Heart left ventricle (tissue), 16 donors: ENCODE data around the gene TNP2. TPM values are rescaled to one million over a fixed set of nuclear protein-coding genes. Genes with fewer than 3 reads are reported as not detected.

ENCODE experiments used
- ATAC-seq, 4 donors: fragments of 200-7000 bp; cut with Tn5 transposase; one replicate each; pipeline ENCODE4 v1.9.1; 2020 to 2022; ENCODE audit warnings: moderate library complexity in 4 of 4, mild to moderate bottlenecking in 3 of 4, moderate number of reproducible peaks in 1 of 4
- DNase-seq, 5 donors: peaks; one replicate each; pipeline ENCODE4 v3.0.0-alpha.2; 2020
- H3K27ac ChIP-seq, 12 donors: fragments of 200-600 bp; sonication (generic) in 4 of 12; one replicate each; pipeline versions ENCODE4 v1.5.0 to v1.8.0; 2016 to 2022; ENCODE audit warnings: mild to moderate bottlenecking in 2 of 12
- H3K27me3 ChIP-seq, 9 donors: fragments of 200-600 bp; sonication (generic) in 2 of 9; one replicate each; pipeline versions ENCODE4 v1.5.1 to v1.8.0; 2016 to 2022; ENCODE audit warnings: mild to moderate bottlenecking in 3 of 9
- H3K36me3 ChIP-seq, 9 donors: fragments of 200-600 bp; sonication (generic) in 2 of 9; one replicate each; pipeline versions ENCODE4 v1.5.0 to v1.8.0; 2018 to 2022; ENCODE audit warnings: mild to moderate bottlenecking in 2 of 9
- H3K4me1 ChIP-seq, 12 donors: fragments of 200-600 bp; sonication (generic) in 4 of 12; one replicate each; pipeline versions ENCODE4 v1.5.0 to v1.8.0; 2016 to 2022; ENCODE audit warnings: mild to moderate bottlenecking in 3 of 12
- H3K4me3 ChIP-seq, 12 donors: fragments of 200-600 bp; sonication (generic) in 4 of 12; one replicate each; pipeline versions ENCODE4 v1.5.0 to v1.8.0; 2017 to 2022; ENCODE audit warnings: mild to moderate bottlenecking in 9 of 12, moderate library complexity in 4 of 12
- H3K9me3 ChIP-seq, 12 donors: fragments of 200-600 bp; sonication (generic) in 4 of 12; one replicate each; pipeline versions ENCODE4 v1.5.0 to v1.8.0; 2016 to 2022; ENCODE audit warnings: mild to moderate bottlenecking in 1 of 12
- POLR2A ChIP-seq, 2 donors: fragments of 450-650 bp; IDR thresholded peaks; one replicate each; pipeline ENCODE4 v1.6.1; 2017; ENCODE audit warnings: antibody characterized with exemption in 2 of 2, mild to moderate bottlenecking in 2 of 2, moderate library complexity in 2 of 2
- WGBS, 4 donors: extraction: QIAGEN DNeasy Blood & Tissue Kit in 2 of 4; methylation state at CpG; one replicate each; pipeline versions ENCODE4 v1.1.5 to v1.1.7; 2013 to 2018; 5-methylcytosine and 5-hydroxymethylcytosine counted together
- intact Hi-C, 10 donors: fragments of 100-400 bp; cut with DNase I; formaldehyde crosslinking; loops; one replicate each; pipeline versions ENCODE4 v1.11.1 to v1.14.2; 2022
- polyA plus RNA-seq, 2 donors: library from polyadenylated mRNA; stranded (reverse); fragments of 200-250 nt; gene quantifications; one replicate each; pipeline ENCODE4 v1.2.3, GENCODE V29; 2013
- total RNA-seq, 9 donors: library from RNA; depleted of rRNA in 2 of 9; stranded (reverse); fragments of >200 nt in 2 of 9; fragmentation: NEBNext Ultra II Directional in 3 of 9; extraction: Animal tissue kit (Norgen Biotek cat#: 25700) in 3 of 9; gene quantifications; one replicate each; pipeline versions ENCODE4 v1.1.0 to v1.2.4, GENCODE V29; 2016 to 2023
- TF ChIP-seq, protein P1 (sequence below), 12 donors: fragments of 200-600 bp; sonication (generic) in 4 of 12; IDR thresholded peaks; one replicate each; pipeline versions ENCODE4 v1.5.0 to v1.8.0; 2018 to 2022; ENCODE audit warnings: antibody characterized with exemption in 12 of 12, mild to moderate bottlenecking in 5 of 12
- donor health status: ischemic (EF 13 %, LVEDD 7.1; RV severe dilation, severe dysfunction).
- donor health status: healthy with polysubstance abuse.
- donor health status: DM: no; HTN: yes; CAD: no.
- donor health status: DM: no; HTN: no; CAD: no.
- donor health status: ischemic (EF 25% LVEDD 6.9; RV normal size, moderate dysfunction).
- donor health status: ischemic (EF 25% LVEDD 5.7; RV mildly dilated, moderate dysfunction).
- donor health status: healthy.
- donor health status: DM: yes; HTN: yes; CAD: no.
- donor health status: ischemic (EF 35%, LVEDD 5.7; RV mildly dilated, moderate dysfunction).
- donor health status: nonischemic (EF 11% LVEDD 7.7; RV severe dilation, severe dysfunction).
- donor health status: DM: yes; HTN: yes; CAD: no.
- donor health status: PGD.
- donor health status: ischemic (EF 29% LVEDD 5.4; RV normal size, mild dysfunction).
- donor health status: nonischemic (EF 23%, LVEDD 6.1; RV moderate dilation, normal function).

TNP2 gene
- total and polyA plus RNA-seq, 11 donors: not detected

DNA sequence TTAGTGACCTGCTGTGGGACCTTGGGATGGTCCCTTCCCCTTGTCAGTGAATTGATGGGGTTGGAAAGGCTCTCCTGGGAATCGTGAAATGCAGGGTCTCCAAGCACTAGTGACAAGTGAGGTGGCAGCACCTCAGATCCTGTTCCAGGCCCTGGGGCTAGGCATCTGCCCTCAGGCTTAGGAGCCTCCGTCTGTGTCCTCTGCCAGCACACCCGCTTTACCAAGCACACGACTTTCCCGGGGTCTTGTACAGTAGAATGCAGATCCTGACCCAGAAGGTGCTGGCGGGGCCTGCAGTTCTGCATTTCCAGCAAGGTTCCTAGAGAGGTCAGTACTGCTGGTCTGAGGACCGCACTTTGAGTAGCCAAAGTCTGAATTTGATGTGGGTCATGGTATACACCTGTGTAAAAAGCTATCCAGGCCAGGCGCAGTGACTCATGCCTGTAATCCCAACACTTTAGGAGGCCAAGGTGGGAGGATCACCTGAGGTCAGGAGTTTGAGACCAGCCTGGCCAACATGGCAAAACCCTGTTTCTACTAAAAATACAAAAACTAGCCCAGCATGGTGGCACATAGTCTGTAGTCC is 45.3 kb upstream of the TNP2 start:
- ATAC-seq (no peak), DNase-seq (no peak)
- peaks cover 0 to 40% (median 0%) of the 10 kb centered on the region in 12 donors for H3K4me1 ChIP-seq
- no peaks in the 10 kb centered on the region for H3K27me3 ChIP-seq
- H3K27ac ChIP-seq: no peak overlapping the region
- no peak for TF ChIP-seq POLR2A (IDR thresholded peaks at IDR 0.05)
- TF ChIP-seq, protein P1, sequence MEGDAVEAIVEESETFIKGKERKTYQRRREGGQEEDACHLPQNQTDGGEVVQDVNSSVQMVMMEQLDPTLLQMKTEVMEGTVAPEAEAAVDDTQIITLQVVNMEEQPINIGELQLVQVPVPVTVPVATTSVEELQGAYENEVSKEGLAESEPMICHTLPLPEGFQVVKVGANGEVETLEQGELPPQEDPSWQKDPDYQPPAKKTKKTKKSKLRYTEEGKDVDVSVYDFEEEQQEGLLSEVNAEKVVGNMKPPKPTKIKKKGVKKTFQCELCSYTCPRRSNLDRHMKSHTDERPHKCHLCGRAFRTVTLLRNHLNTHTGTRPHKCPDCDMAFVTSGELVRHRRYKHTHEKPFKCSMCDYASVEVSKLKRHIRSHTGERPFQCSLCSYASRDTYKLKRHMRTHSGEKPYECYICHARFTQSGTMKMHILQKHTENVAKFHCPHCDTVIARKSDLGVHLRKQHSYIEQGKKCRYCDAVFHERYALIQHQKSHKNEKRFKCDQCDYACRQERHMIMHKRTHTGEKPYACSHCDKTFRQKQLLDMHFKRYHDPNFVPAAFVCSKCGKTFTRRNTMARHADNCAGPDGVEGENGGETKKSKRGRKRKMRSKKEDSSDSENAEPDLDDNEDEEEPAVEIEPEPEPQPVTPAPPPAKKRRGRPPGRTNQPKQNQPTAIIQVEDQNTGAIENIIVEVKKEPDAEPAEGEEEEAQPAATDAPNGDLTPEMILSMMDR (IDR thresholded peaks at IDR 0.05): no peak
- intact Hi-C loops: no loop called here
- WGBS, 4 donors: 94 to 96% (median 96%) methylated on average over 7 to 8 of the region's 8 CpGs
- H3K9me3 ChIP-seq: no peaks in the 10 kb centered on the region
- no peak overlapping the region for H3K4me3 ChIP-seq
- H3K36me3 ChIP-seq: no peaks in the 10 kb centered on the region

DNA sequence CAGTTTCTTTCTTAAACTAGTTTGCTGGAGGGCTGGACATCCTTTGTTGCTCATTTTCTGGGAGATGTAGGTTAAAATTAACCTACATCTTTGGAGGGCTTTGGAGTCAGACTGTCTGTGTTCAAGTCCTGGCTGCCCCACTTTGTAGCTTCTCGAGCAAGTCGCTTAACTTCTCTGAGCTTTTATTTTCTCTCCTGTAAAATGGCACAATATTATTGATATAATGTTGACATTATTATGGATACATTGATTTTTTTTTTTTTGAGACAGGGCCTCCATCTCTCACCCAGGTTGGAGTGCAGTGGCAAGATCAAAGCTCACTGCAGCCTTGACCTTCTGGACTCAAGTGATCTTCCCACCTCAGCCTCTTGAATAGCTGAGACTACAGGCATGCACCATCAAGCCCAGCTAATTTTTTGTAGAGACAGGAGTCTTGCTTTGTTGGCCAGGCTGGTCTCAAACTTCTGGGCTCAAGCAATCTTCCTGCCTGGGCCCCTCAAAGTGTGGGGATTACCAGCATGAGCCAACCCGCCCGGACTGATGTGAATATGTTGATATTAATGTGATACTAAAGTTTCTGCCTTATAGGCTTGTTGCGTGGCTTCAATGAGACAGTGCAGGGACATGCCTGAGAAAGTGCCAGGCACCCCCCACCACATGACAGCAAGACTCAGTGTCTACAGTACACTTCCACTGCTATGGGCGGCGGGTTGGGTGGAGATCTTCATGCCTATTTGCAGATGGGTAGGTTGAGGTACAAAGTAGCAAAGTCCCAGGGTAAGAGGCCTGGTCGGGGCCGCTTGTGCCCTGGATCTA is 44.6 kb upstream of the TNP2 start:
- TF ChIP-seq, protein P1 (IDR thresholded peaks at IDR 0.05): no peak
- no peak for TF ChIP-seq POLR2A (IDR thresholded peaks at IDR 0.05)
- H3K27ac ChIP-seq: no peak overlapping the region
- WGBS, 4 donors: 95 to 97% (median 96%) methylated on average over 8 to 9 of the region's 9 CpGs
- no peak for DNase-seq
- H3K27me3 ChIP-seq: no peaks in the 10 kb centered on the region
- H3K9me3 ChIP-seq: no peaks in the 10 kb centered on the region
- no peak overlapping the region for H3K4me3 ChIP-seq
- no peak for ATAC-seq
- H3K4me1 ChIP-seq: peaks cover 0 to 45% (median 0%) of the 10 kb centered on the region in 12 donors
- H3K36me3 ChIP-seq: no peaks in the 10 kb centered on the region
- intact Hi-C loops: no loop called here

- 72 to 79% (median 76%) methylated on average over 8 of the region's 8 CpGs for WGBS, 4 donors
- DNase-seq (no peak), ATAC-seq (no peak)
- no peaks in the 10 kb centered on the region for H3K27me3 ChIP-seq
- no peaks in the 10 kb centered on the region for H3K9me3 ChIP-seq
- peaks cover 0 to 52% (median 0%) of the 10 kb centered on the region in 12 donors for H3K4me1 ChIP-seq
- H3K27ac ChIP-seq: no peak overlapping the region
- H3K36me3 ChIP-seq: no peaks in the 10 kb centered on the region
- TF ChIP-seq, protein P1 (IDR thresholded peaks at IDR 0.05): no peak
- TF ChIP-seq POLR2A (IDR thresholded peaks at IDR 0.05): no peak
- H3K4me3 ChIP-seq: no peak overlapping the region
- intact Hi-C loops: no loop called here
Measured at GRCh38 chr16:11312718-11313492, 43.8 kb upstream of the TNP2 start.
